HG03460 (cell line): Measurements from ENCODE around the gene MARVELD2.
"Not testable (repeated sequence)": the region's sequence is repeated elsewhere in the genome, so short reads cannot be mapped to it uniquely, and the experiment has no call there.

Experiments
- ATAC-seq: cut with Tn5 transposase; IDR thresholded peaks from one replicate; pipeline ENCODE4 v1.9.1; 2021; ENCODE audit not compliant: unreplicated experiment

MARVELD2 gene, protein sequence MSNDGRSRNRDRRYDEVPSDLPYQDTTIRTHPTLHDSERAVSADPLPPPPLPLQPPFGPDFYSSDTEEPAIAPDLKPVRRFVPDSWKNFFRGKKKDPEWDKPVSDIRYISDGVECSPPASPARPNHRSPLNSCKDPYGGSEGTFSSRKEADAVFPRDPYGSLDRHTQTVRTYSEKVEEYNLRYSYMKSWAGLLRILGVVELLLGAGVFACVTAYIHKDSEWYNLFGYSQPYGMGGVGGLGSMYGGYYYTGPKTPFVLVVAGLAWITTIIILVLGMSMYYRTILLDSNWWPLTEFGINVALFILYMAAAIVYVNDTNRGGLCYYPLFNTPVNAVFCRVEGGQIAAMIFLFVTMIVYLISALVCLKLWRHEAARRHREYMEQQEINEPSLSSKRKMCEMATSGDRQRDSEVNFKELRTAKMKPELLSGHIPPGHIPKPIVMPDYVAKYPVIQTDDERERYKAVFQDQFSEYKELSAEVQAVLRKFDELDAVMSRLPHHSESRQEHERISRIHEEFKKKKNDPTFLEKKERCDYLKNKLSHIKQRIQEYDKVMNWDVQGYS

DNA sequence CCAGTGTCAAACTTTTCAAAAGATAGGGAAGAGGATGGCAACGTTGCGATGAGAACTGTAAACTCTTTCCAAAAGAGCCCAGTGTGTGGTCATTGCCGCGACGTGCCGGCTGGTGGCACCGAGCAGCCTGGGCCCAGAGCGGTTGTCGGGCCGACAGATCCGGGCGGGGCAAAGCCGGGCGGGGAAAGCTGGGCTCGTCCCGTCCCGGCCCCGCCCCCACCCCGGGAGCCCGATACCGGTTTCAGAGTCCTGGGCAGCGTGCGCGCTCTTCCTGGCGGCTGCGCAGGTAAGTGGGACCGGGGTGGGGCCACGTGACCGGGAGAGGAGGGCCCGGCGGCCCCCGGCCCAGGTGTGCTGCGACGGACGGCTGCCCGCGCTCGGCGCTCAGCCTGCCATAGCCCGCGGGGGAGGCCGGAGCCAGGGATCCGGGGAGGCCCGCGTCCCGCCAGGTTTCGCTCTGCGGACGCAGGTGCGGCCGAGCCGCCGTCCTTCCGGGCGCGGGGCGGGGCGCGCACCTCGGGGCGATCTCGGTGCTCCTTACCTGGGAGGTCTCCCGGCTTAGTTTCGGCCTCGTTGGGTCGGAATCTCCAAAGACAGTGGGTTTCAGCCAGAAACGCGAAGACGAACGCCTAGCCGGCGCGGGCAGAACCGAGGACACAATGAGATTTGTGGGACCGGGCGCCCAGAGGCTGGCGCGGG is at the start of gene MARVELD2:
Gene MARVELD2, plus strand, starts transcription at position 232 of the 699 bp plus-strand sequence. CDS start 4,270 bp downstream, outside the sequence.
- no peak for ATAC-seq

DNA sequence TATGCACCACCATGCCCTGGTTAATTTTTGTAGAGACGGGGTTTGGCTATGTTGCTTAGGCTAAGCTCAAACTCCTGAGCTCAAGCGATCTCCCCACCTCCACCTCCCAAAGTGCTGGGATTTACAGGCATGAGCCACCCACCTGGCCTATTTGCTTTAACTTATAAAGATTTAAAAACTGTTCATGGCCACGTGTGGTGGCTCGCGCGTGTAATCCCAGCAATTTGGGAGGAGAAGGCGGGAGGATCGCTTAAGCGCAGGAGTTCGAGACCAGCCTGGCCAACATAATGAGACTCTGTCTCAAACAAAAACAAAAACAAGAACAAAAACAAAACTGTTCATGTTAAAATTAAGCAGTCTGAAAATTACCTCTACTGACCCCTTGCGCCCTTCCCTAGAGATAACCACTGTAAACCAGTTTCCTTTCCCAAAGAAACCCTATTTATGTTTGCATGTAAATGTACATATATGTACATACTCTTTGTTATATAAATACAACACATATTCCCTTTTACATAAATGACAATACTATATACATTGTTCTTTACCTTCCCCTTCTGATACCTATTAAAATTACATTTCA is 47.1 kb upstream of the MARVELD2 start:
- no peak for ATAC-seq

DNA sequence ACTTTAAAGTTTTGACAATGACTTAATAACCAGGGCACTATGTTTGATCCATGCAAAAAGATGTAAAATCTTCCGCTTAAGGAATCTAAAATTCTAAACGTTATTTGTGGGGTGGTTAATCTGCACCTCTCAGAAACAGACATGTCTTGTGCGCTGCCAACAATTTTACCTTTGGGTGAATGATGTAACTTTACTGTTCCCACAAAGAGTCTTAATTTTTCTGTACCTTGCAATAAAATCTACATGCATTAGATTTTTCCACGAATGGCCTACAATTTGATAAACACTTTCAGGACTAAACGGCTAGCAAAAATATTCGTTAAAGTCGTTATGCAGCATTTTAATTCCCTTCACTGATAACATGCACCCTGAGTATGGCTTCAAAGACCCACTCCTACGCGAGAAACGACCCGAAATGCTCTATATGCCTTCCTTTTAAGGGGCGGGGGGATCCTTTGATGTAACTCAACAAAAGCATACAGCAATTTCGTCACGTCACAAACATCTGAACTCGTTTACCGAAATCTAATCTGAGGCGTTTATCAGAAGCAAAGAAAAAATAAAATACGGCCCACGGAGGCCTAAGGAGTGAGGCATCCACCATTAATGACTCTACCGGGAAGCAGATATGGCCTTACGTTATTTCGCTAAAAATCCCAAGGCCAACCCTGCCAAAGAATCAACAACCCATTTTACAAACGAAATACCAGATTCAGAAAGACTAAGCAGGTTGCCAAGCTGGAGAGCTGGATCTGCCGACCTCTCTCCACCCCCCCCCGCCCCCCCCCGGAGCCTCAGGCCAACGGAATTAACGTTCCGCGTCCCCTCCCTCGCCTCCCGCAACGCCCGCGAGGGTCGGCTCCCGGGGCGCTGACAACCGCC is 46.2 kb upstream of the MARVELD2 start:
- ATAC-seq: no peak

DNA sequence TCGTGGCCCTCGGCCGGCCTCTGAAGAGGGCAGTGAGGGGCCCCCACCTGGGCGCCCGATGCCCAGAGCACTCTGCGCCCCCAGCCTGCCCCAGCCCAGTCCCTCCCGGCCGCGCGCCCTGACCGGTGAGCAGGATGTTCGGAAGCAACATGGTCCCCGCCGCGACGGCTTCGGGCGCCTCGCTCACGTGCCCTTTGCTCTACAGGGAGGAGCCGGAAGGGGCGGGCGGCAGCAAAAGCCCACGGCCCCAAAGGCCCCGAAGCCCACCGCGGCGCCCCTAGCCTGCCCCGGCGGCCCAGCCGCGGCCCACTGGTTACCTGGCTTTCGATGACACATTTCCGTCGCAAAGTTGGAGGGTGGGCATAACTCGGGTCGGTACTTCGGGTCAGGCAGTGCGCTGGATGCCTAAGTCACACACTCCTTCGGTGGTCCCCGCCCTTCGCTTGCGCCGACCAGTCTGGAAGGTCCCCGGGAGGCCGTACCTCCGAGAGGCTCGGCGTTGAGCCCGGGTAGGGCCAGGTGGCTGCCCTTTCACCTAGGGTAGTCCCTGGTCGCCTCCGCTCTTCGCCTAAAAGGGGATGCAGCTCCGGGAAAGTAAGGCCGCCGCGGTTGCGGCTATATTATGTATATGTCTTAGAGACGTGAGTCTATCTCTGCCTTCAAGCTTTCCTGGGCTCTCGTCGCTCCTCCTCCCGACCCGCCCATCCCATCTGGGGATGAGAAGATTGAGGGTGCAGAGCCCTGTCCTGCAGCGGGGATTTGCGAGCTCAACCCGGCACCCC is 45.4 kb upstream of the MARVELD2 start, which contains the start of the genes AK6, RAD17 and TAF9:
Gene AK6, minus strand, starts transcription at position 181 of the 782 bp plus-strand sequence. Its CDS starts 30 bp downstream, at position 151.
Gene RAD17, plus strand, starts transcription at position 479 of the 782 bp plus-strand sequence. CDS start 2,391 bp downstream, outside the sequence.
Gene TAF9, minus strand, starts transcription at position 181 of the 782 bp plus-strand sequence. CDS start 3,783 bp downstream, outside the sequence.
- peak; percentile 89 for ATAC-seq

DNA sequence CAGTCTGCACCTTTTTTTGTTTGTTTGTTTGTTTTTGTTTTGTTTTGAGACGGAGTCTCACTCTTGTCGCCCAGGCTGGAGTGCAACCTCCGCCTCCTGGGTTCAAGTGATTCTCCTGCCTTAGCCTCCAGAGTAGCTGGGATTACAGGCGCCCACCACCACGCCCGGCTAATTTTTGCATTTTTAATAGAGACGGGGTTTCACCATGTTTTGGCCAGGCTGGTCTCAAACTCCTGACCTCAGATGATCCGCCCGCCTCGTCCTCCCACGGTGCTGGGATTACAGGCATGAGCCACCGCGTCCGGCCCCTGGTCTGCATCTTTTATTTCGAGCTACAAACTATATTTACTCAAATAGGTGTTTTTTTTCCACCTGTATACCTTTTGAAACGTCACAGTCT is 44.6 kb upstream of the MARVELD2 start:
- ATAC-seq: not testable (repeated sequence)

DNA sequence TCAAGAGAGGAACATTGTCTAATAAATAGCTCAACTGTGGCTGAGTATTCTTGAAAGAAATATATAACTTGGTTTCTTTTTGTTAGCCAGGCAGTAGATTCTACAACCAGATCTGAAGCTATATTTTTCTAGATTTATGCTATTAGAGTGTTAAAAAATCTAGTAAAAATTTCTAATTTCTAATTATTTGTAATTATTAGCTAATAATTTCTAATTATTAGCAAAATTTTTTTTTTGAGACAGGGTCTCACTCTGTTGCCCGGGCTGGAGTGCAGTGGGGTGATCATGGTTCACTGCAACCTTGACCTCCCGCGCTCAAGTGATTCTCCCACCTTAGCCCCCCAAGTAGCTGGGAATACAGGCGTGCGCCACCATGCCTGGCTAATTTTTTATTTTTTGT is 42.5 kb upstream of the MARVELD2 start:
- ATAC-seq: no peak

DNA sequence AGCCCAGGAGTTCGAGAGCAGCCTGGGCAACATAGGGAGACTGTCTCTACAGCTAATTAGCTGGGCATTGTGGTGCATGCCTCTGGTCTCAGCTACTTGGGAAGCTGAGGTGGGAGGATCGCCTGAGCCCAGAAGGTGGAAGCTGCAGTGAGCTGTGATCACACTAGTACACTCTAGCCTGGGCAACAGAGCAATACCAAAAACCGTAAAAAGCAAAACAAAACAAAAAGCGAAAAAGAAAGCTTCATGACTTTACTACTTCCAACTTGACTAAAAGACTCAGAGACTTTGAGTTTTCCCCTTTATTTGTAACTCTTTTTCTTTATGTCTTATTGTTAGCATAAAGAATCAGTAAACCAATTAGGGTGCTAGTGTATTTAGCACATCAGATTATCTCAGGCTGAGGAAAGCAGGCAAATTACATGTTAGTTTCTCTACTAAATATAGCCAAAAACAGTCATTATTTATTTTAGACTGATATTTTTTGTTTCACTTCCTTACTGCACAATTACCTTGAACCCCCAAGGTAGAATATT is 39.9 kb upstream of the MARVELD2 start:
- peak; percentile 61 for ATAC-seq

DNA sequence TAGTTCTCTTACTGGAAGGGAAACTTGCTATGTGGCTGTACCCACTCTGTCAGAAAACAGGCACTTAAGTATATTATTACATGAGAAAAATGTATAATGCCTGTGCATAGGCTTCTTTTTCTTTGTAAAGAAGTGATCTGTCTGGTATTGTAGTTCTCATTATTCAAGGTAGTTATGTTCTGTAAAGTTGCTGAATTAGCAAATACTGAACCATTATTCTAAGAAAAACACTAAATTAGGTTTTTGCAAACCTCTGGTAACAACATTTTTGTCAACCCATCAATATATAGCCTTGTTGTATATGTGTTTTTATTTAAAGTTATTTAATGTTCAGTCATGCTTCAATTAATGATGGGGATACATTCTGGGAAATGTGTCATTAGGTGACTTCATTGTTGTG is 36.5 kb upstream of the MARVELD2 start:
- no peak for ATAC-seq

DNA sequence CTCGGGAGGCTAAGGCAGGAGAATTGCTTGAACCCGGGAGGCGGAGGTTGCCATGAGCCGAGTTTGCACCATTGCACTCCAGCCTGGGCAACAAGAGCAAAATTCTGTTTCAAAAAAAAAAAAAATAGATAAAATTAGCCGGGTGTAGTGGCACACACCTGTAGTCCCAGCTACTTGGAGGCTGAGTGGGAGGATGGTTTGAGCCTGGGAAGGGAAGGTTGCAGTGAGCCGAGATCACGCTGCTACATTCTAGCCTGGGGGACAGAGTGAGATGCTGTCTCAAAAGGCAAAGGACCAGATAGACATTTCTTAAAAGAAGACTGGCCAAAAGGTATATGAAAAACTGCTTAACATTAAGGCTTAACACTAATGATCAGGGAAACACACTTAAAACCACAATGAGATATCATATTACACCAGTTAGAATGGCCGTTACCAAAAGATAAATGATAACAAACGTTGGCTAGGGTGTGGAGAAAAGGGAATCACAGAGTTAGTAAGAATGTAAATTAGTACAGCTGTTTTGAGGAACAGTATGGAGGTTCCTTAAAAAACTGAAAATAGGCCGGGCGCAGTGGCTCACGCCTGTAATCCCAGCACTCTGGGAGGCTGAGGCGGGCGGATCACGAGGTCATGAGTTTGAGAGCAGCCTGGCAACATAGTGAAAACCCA is 10.1 kb upstream of the MARVELD2 start:
- no peak for ATAC-seq

DNA sequence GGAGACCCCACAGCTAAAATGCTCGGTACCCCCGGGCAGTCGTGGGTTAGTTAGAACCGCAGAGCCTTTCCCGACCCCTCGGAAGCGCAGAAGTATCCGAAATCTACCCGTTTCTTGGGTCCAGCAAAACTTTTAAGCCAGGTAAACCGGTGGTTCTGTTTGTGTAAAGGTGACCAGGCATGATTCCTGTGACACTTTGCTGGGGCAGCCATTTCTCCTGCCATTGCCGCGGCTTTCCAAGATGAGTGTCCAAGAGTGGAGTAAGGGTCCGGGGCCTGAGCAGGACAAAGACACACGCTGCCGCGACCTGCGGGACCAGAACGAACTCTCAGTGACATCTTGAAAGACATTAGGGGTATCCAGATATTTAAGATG is 655 bp downstream of the MARVELD2 start:
- no peak for ATAC-seq

DNA sequence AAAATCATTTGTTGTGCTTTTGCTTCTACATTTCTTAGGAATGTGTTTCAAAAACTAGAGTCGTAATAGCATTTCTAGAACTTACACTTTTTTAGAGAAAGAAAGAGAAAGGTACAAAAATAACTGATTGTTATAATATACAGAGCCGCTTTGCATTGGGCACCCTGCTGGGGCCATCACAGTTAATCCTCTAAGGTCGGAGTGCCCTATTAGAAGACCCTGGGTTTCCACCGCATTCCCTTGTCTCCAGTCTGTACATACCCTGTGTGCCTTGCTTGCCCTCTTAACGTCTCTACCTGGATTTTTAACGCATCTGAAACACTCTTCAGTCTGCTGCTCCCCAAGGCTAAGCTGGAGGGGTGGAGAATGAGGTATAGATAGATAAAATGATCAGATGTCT is 1.3 kb downstream of the MARVELD2 start:
- ATAC-seq: no peak

DNA sequence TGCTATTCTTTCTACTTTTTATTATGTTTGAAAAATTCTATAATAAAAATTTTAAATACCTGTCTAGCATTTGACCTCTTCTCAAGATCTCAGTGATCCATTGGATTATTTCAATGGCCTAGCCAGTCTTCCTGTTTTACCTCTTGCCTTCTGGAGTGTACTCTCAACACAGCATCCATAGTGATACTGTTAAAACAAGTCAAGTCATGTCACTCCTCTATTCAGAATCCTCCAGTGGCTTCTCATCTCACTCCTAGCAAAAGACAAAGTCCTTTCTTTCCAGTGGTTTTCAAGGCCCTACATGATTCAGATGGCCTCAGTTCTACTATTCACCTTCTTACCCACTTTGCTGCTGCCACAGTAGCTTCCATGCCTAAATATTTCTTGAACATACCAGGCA is 1.8 kb downstream of the MARVELD2 start:
- ATAC-seq: no peak

DNA sequence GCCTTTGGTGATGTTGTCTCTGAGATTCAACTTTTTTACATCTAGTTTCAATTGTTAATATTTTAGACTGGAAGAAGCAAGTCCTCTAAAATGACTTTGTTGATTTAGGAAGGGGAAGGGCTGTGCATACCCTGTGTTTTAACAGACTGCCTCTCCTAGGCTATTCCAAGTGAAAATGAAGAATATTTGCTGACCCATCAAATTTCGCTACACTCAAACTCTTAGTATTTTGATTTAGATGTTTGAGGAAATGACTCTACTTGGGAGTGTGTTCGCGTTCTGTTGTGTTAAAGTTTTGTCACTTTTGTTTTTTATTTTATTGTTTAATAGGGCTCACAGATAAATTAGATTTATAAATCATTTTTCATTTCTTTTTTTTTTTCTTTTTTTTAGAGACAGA is 3.6 kb downstream of the MARVELD2 start:
- no peak for ATAC-seq

DNA sequence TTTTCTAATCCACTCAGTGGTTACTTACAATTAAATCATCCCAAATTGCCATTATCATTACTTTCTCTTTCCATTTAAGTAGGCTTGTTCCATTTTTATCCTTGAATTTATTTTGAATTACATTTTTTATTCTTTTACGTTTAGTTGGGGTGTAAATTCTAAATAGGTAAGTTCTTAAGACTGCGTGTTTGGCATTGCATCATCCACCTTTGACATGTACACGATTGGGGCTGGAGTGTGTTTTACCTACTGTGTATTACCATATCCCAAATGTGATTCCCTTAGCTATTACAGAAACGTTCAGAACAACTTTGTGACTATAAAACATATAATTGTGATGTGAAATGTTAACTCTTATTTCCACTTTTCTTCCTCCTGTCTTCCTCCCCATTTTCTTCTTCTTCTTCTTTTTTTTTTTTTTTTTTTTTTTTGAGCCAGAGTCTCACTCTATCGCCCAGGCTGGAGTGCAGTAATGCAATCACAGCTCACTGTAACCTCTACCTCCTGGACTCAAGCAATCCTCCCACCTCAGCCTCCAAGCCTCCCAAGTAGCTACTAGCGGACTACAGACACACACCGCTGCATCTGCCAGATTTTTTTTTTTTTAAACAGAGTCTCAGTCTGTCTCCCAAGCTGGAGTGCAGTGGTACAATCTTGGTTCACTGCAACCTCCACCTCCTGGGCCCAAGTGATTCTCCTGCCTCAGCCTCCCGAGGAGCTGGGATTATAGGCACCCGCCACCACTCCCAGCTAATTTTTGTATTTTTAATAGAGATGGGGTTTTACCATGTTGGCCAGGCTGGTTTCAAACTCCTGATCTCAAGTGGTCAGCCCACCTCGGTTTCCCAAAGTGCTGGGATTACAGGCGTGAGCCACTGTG is 16.7 kb downstream of the MARVELD2 start:
- no peak for ATAC-seq

DNA sequence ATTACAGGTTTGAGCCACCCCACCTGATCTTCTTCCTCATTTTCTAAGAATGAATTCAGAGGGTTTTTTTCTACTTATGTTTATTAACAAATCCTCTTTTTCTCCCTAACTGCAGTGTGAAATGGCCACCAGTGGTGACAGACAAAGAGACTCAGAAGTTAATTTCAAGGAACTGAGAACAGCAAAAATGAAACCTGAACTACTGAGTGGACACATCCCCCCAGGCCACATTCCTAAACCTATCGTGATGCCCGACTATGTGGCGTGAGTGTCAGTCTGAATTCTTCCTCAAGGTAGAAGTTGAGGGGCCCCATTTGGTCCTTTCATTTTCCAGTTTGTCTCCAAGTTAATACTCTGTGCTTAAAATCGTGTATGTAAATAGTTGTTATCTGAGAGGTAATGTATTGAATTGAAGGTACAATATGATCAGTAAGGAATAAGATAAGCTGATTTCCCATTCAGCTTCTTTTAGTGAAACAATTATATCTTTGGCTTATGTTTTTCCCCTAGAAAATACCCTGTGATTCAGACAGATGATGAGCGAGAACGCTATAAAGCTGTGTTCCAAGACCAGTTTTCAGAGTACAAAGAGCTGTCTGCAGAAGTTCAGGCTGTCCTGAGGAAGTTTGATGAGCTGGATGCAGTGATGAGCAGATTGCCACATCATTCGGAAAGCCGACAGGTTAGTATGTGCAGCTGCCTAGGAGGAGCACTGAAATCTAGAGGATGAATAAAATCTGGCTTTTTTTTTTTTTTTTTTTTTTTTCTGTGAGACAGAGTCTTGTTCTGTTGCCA is 17.7 kb downstream of the MARVELD2 start:
- ATAC-seq: peak; percentile 51

DNA sequence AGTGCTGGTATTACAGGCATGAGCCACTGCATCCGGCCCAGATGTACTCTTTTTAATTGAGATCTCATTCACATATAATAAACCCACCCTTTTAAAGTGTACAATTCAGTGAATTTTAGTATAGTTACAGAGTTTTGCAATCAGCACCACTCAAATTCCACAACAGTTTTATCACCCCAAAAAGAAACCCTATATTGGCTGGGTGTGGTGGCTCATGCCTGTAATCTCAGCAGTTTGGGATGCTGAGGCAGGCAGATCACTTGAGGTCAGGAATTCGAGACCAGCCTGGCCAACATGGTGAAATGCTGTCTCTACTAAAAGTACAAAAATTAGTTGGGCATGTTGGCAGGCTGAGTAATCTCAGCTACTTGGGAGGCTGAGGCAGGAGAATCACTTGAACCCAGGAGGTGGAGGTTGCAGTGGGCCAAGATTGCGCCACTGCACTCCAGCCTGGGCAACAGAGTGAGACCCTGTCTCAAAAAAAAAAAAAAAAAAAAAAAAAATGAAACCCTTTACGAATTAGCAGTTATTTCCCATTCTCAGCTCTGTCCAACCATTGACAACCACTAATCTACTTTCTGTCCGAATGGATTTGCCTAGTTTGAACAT is 20.5 kb downstream of the MARVELD2 start:
- not testable (repeated sequence) for ATAC-seq
